H1 (cell line): ENCODE data around the gene EPHA2.

Experiments used
- BCL11A ChIP-seq, 2 experiments: IDR thresholded peaks; one replicate each; pipeline ENCODE4 v1.6.1; 2011; ENCODE audit warnings: low read depth in 2 of 2, low read length in 2 of 2, mild to moderate bottlenecking in 2 of 2
- CREB1 ChIP-seq: IDR thresholded peaks from 2 replicates; pipeline ENCODE4 v1.6.1; 2012; ENCODE audit warnings: inconsistent platforms
- CTCF ChIP-seq, 3 experiments: IDR thresholded peaks; 1 replicate in 2 of 3; 2 replicates in 1 of 3; pipeline versions ENCODE4 v1.5.1 to v1.6.1; 2011; ENCODE audit warnings: low read length in 3 of 3, mild to moderate bottlenecking in 3 of 3, inconsistent platforms in 2 of 3, low read depth in 1 of 3, moderate library complexity in 1 of 3; ENCODE audit not compliant: insufficient read depth in 1 of 3; ENCODE audit errors: control extremely low read depth in 1 of 3
- EZH2 ChIP-seq: fragments of 200-600 bp; sonication (generic); IDR thresholded peaks from 2 replicates; pipeline ENCODE4 v1.7.1; 2012; ENCODE audit warnings: low read depth, mild to moderate bottlenecking, moderate library complexity, low read length, inconsistent platforms; ENCODE audit not compliant: severe bottlenecking
- MAFK ChIP-seq: IDR thresholded peaks from 2 replicates; pipeline ENCODE4 v1.6.1; 2012; ENCODE audit warnings: low read depth, mild to moderate bottlenecking, improper control_type of control experiment, low read length
- TF ChIP-seq, protein P1 (sequence below): IDR thresholded peaks from 2 replicates; pipeline ENCODE4 v1.6.1; 2012; ENCODE audit warnings: inconsistent platforms

DNA sequence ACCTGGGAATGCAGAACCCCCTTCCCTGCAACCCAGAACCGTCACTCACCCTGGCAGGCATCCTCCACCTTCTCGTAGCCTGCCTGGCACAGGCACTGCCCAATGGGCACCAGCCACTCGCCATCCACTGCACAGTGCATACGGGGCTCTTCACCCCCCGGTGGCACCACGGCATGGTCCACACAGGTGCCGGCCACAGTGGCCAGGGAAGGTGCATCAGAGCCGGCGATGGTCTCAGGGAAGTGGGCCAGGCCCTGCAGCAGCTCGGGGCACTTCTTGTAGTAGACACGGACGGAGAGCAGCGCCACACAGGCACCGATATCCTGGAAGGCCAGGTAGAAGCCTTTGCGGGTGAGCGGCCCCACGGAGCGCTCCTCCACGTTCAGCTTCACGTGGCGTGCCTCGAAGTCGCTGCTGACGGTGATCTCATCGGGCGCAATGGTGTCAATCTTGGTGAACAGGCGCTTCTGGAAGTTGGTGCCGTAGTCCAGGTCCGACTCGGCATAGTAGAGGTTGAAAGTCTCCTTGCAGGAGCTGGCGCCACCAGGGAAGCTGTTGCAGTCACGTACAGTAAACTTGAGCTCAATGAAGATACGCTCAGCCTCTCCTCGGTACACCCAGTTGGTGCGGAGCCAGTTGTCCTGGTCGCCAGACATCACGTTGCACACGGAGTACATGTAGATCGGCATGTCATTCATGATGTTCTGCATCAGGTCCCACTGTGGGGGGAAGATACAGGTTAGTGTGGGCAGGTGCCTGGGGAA lies 7.4 kb downstream of the EPHA2 start:
- TF ChIP-seq CTCF (IDR thresholded peaks at IDR 0.05; ENCODE audit: control extremely low read depth in 1 of 3, insufficient read depth in 1 of 3, low read depth in 1 of 3, low read length in 3 of 3): no peak
- TF ChIP-seq BCL11A (IDR thresholded peaks at IDR 0.05; ENCODE audit: low read depth in 2 of 2, low read length in 2 of 2): no peak
- no peak for TF ChIP-seq EZH2
- TF ChIP-seq, protein P1, sequence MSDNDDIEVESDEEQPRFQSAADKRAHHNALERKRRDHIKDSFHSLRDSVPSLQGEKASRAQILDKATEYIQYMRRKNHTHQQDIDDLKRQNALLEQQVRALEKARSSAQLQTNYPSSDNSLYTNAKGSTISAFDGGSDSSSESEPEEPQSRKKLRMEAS: no peak
- TF ChIP-seq MAFK: no peak
- no peak for TF ChIP-seq CREB1
